GM21423 (cell line): ENCODE results near the gene RBL2.
"Not testable (repeated sequence)": the region's sequence is repeated elsewhere in the genome, so short reads cannot be mapped to it uniquely, and the experiment has no call there.

Source experiments
- ATAC-seq: cut with Tn5 transposase; IDR thresholded peaks from one replicate; pipeline ENCODE4 v1.9.1; 2021; ENCODE audit warnings: mild to moderate bottlenecking, moderate library complexity; ENCODE audit not compliant: unreplicated experiment

The RBL2 gene

GRCh38 chr16:53503991-53504663 is 69.9 kb downstream of the RBL2 start:
- ATAC-seq: no peak

- no peak for ATAC-seq
These were observed 70.4 kb downstream of the RBL2 start for GRCh38 chr16:53504665-53505064.

- no peak for ATAC-seq
These were observed 72.0 kb downstream of the RBL2 start for GRCh38 chr16:53506254-53506653.

- ATAC-seq: no peak
These were observed 73.4 kb downstream of the RBL2 start for GRCh38 chr16:53507464-53508179.

- no peak for ATAC-seq
These were observed 75.8 kb downstream of the RBL2 start for GRCh38 chr16:53509906-53510703.

- no peak for ATAC-seq
These were observed 76.4 kb downstream of the RBL2 start for GRCh38 chr16:53510704-53511070.

- ATAC-seq: no peak
These were observed 76.8 kb downstream of the RBL2 start for GRCh38 chr16:53511084-53511402.

- ATAC-seq: no peak
These were observed 77.4 kb downstream of the RBL2 start for GRCh38 chr16:53511403-53512280.

- not testable (repeated sequence) for ATAC-seq
These were observed 78.5 kb downstream of the RBL2 start for GRCh38 chr16:53512795-53513194.

GRCh38 chr16:53515259-53515658 is 81.0 kb downstream of the RBL2 start:
- ATAC-seq: no peak

GRCh38 chr16:53515811-53516210 is 81.5 kb downstream of the RBL2 start:
- ATAC-seq: no peak

- ATAC-seq: no peak
These were observed 83.6 kb downstream of the RBL2 start for GRCh38 chr16:53517851-53518250.

GRCh38 chr16:53518550-53519416 is 84.5 kb downstream of the RBL2 start:
- ATAC-seq: peak; percentile 99

- no peak for ATAC-seq
These were observed 85.3 kb downstream of the RBL2 start for GRCh38 chr16:53519417-53520091.

GRCh38 chr16:53523126-53523804 is 89.0 kb downstream of the RBL2 start:
- no peak for ATAC-seq

- ATAC-seq: no peak
These were observed 89.8 kb downstream of the RBL2 start for GRCh38 chr16:53523971-53524548.

- no peak for ATAC-seq
These were observed 94.5 kb downstream of the RBL2 start for GRCh38 chr16:53528797-53529196.

GRCh38 chr16:53529513-53529912 is 95.2 kb downstream of the RBL2 start:
- no peak for ATAC-seq

- ATAC-seq: no peak
These were observed 95.8 kb downstream of the RBL2 start for GRCh38 chr16:53530046-53530445.
